GM18517 (cell line): ENCODE measurements around the gene MPV17.
"Not testable (repeated sequence)": the region's sequence is repeated elsewhere in the genome, so short reads cannot be mapped to it uniquely, and the experiment has no call there.

ENCODE experiments used
- ATAC-seq: cut with Tn5 transposase; IDR thresholded peaks from one replicate; pipeline ENCODE4 v1.9.1; 2021; ENCODE audit warnings: mild to moderate bottlenecking, moderate library complexity; ENCODE audit not compliant: unreplicated experiment

The MPV17 gene

DNA sequence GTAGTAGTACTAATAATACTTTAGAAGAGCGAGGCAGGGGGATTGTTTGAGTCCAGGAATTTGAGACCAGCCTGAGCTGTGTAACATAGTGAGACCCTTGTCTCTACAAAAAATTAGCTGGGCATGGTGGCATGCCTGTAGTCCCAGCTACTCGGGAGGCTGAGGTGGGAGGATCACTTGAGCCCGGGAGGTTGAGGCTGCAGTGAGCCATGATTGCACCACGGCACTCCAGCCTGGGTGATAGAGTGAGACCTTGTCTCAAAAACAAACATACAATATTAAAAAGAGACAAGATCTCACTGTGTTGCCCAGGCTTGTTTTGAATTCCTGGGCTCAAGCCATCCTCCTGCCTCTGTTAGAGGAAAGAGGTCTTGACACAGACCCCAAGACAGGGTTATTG, 22.3 kb downstream of the MPV17 start:
- ATAC-seq = not testable (repeated sequence)

DNA sequence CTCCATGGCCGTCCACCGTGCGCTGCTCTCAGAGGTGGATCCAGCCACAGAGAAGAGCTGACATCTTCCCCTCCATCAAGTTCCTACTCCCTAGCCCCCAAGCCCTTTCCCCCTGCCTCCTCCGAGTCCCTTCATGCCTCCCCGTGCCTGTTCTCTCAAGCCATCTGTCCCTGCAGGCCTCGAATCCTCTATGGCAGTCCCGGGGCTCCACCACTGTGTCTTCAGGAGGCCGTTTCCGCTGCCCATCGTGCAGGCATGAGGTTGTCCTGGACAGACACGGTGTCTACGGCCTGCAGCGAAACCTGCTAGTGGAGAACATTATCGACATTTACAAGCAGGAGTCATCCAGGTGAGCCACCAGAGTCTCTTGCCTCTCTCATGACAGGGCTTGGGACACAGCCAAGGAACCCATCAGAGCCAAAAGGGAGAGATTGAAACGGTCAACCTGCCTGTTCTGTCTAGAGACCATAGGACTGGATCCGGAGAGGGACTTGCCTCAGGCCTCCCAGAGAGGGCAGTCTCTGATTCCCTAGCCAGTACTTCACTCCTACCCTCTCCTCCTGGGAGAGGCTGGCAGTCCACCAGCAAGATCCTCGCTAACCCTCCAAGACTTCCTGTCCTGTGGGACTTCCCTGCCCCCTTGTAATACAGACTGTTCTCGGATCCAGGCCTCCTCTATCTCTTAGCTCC, 24.4 kb downstream of the MPV17 start:
- ATAC-seq = no peak

DNA sequence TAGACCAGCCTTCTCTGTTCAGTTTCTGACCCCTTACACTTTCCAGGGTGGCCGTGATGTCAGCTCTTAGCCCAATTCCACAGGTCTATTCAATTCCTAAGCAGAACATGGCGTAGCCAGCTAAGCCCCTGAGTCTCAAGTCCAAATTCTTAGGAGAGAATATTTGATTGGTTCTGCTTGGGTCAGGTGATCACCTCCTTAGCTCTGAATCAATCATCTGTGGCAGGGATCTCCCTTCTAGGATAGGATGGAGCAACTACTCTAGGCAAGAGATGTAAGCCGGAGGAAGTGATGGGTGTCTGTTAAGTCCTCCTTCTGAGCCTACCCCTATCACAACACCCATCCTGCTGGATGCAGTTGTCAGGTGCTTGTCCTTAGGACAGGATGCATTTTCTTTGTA, 25.7 kb downstream of the MPV17 start:
- ATAC-seq = no peak

DNA sequence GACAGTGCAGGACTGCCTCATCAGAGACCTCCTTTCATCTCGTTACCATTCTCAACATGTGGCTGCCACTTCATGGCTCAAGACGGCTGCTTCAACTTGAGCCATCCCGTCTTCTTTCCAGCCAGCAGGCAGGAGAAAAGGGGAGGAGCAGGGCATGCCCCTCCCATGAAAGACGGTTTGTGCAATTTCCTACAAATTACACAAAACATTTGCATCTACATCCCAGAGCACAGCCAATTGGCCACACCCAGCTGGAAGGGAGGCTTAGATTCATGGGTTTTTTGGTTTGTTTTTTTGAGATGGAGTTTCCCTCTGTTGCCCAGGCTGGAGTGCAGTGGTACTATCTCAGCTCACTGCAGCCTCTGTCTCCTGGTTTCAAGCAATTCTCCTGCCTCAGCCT, 26.4 kb downstream of the MPV17 start:
- ATAC-seq = no peak

DNA sequence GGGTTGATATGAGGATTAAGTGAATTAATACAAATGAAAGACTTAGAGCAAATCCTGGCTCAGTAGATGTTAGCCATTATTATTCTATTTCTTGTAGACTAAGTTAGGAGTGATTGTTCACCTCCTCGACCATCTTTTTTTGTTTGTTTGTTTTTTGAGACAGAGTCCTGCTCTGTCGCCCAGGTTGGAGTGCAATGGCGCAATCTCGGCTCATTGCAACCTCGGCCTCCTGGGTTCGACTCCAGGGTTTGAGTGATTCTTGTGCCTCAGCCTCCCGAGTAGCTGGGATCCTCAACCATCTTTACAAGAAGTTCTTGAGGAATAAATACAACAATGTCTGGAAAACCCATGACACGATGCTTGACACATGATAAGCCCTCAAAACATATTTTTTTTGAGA, 28.0 kb downstream of the MPV17 start:
- ATAC-seq = no peak

DNA sequence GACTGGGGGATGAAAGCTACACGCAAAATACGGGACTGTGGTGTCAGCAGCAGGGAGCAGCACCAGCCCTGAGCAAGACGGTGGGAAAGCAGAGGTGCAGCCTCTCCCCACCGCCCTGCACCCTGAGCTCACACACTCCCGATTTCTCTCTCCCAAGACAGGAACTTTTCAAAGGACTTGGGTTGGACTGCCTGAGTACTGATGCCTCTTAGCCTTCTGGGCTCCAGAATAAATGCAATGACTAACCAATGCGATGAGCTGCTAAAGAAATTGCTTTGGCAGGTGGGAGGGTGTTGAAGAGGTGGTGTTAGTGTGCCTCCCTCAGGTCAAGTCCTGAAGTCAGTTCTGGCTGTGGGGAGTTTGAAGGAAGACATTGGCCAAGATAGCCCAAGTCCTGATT, 31.0 kb downstream of the MPV17 start:
- no peak for ATAC-seq

DNA sequence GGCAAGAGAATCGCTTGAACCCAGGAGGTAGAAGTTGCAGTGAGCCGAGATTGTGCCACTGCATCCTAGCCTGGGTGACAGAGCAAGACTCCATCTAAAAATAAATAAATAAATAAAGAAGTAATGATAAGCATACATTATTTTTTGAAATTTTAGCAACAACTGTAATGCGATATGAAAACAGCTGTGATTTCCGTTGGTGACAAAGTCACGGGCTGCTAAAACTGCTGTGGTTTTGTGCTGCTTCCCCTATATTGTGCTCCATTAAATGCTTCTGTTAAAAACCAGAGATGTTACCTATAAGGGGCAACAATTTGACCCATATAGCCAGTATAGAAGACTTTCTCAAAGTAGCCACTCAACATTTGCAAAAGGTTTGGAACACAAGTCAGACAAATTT, 32.3 kb downstream of the MPV17 start:
- ATAC-seq = no peak

DNA sequence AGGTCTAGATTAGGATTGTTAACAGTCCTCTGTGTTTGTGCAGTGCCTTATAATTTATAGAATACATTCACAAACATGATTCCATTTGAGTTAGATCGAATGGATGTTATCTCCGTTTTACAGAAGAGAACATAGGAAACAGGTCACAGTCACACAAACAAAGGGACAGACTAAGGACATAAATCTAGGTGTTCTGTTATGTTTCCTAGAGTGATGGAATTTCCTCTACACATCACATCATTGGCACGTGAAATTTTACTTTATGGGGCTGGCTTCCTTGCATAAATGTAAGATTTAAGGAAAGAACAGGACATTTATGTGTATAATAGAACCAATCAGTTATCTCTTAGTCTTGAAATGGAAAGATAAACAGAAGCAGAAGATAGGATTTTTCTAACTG, 34.3 kb downstream of the MPV17 start:
- ATAC-seq = no peak

DNA sequence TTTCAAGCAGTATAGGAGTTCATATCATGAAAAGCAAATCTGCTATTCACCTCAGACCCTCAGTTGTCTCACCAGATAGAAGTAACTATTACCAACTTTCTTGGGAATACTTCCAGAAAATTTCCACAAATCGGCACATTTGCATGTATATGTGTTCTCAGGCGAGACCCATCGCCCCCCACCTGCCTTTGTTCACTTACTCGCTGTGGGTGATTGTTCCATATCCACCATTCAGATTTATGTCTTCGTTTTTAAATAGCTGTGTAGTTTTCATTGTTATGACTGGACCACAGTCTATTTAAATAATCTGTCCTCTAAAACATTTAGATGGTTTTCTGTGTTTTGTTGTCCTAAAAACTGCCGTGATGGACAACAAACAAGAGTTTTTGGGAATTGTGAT, 37.4 kb downstream of the MPV17 start:
- no peak for ATAC-seq

DNA sequence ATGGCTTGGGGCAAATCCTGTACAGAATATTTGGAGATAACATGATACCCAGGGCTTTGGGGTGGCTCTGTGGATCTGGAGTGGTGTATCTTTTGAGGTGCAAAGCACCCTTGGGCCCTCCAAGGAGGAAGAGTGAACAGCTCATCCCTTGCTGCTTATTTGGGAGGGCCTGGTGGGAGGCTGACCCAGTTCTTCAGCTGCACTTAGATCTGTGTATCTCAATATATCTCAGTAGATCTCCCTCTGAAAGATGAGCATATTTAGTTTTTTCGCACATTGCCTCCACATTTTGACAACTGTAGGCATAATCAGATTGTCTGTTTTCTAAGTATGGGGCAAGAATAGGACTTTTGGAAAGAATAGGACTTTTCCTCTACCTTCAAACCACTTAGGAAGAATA, 37.9 kb downstream of the MPV17 start:
- no peak for ATAC-seq

DNA sequence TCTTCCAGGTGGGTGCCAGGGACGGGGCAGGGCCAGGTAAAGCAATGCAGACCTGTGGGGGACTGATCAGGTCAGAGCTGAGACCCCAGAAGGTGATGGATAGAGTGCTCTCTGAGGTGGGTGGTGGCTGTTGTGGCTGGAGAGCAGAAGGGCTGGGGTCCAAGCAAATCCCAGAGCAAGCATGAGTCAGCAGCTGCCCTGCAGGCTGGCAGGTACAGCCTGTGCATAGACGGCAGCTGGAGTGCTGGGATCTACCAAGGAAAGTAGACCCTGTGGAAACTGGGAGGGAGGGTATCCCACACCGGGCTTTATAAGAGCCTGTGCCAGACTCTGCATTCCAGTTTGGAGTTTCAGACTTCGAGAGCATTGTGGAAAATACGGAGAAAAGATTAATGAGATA, 40.0 kb downstream of the MPV17 start:
- ATAC-seq = no peak

DNA sequence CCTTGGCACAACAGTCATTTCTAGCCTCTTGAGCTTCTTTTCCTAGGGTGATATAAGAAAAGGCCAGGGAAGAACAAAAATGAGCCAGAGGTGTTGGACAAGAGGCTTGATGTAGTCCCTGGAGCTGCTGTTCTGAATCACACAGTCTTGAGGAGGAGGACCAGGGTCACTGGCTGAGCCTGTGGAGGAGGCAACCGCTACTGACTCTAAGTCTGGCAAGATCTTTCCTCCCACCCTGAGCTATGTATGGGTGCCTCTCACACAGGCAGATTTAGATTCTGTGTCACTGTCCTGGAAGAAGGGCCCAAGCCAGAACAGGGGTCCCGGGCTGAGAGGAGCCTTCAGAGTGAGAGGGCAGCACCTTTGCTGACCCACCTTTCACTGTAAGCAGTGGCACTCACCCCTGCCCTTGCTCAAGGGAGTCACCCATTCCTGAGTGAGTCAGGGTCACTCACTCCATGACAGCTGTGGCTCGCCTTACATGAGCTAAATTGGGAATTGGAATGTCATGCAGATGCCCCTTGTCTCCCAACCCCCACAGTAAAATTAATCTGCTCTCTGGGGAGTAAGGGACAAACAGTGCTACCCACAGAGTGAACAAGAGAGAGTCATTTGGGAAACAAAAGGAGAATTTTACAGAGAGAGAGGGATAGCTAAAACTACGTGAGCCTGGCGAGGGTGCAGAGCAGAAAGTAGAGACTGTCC, 40.9 kb downstream of the MPV17 start, which contains the start of gene TRIM54:
Gene TRIM54, plus strand, starts transcription at position 575 of the 705 bp plus-strand sequence. CDS start 303 bp downstream, outside the sequence.
- ATAC-seq = no peak

DNA sequence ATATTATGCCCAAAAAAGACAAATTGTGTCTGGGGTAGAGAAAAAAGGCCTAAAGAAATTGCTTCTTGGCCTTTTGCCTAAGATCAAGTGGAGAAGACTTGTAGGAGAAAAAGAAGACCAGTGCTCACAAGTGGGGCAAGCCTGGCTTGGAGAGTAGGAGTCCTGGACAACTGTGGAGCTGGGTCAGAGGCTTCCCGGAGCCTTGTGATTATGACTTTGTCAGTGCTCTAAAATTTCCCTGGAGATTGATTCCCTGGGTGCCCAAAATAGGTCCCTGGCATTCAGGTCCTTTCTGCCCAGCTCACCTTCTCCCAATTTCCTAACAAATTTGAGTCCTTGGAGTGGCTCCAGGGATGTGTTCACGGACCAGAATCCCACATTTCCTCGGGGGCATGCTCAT, 41.5 kb downstream of the MPV17 start:
- ATAC-seq = no peak

DNA sequence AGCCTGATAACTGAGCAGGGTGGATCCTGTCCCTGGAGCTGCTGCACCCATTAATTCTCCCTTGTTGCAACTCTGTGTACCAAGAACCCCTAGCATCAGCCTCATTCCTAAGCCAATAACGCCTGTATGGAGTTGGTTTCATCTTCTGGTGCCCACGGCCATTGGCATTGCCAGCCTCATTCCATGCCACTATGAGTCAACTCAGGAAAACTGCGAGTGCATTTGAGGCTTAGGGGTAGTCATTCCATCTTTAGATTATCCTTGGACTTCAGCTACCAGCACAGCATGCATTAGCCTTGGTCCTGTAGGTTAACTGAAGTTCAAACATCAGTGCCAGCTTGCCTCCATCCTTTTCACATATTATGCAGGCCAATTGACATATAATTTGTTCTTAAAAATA, 42.1 kb downstream of the MPV17 start:
- ATAC-seq = no peak

DNA sequence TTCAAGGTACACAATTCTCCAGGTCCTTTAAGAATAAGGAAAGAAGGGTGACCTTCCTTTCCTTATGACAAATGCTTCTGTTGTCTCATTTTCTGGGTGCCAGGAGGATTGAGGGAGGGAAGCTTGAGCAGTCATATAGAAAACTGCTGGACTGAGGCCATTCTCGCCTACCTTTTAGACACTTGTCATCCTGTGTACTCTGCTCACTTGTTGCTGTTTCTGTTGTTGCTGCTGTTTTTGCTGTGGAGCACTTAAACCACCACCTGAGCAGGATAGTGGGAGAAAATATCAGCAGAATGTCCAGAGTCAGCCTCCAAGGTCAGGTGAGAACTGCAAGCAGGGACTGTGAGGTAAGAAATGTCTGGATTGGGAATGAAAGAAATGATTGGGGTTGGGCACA, 44.9 kb downstream of the MPV17 start:
- no peak for ATAC-seq

DNA sequence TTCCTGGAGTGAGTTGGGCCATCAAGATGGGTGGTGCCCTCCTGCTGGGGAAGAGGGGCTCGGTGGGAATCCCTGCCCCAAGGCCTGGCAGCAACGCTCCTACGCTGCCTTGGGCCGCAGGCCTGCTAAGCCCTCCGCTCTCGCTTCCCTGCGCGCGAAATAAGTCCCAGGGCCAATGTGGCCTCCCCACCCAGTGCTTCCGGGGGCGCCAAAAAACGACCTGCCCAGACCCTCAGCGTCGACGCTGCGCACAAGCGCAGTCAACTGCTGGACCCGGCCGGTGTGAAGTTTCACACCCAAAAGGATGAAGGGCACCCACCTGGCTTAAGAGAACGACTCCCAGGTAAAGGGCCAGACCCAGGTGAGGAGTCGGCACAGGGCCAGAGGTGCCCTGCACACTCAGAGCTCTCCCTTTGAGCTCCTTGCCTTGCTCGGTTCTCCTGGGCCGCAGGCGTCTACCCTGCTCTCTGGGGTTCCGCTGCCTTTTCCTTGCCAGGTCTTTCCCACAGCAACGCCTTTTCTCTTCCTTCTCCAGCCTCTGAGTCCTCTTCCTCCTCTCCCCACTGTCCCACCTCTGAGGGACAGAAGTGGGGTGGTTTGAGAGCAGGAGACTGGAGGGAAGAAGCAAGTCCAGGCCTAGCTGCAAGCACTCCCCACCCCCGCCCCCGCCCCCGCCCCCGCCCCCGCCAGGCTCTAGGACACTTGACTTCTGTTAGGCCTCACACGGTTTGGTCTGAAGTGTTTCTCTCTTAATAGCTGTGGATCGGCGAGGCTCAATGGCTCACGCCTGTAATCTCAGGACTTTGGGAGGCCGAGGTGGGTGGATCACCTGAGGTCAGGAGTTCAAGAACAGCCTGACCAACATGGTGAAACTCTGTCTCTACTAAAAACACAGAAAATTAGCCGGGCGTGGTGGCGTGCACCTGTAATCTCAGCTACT, 47.4 kb downstream of the MPV17 start, which contains the start of gene DNAJC5G:
Gene DNAJC5G, plus strand, starts transcription at position 223 of the 940 bp plus-strand sequence. CDS start 1,296 bp downstream, outside the sequence.
- no peak for ATAC-seq

DNA sequence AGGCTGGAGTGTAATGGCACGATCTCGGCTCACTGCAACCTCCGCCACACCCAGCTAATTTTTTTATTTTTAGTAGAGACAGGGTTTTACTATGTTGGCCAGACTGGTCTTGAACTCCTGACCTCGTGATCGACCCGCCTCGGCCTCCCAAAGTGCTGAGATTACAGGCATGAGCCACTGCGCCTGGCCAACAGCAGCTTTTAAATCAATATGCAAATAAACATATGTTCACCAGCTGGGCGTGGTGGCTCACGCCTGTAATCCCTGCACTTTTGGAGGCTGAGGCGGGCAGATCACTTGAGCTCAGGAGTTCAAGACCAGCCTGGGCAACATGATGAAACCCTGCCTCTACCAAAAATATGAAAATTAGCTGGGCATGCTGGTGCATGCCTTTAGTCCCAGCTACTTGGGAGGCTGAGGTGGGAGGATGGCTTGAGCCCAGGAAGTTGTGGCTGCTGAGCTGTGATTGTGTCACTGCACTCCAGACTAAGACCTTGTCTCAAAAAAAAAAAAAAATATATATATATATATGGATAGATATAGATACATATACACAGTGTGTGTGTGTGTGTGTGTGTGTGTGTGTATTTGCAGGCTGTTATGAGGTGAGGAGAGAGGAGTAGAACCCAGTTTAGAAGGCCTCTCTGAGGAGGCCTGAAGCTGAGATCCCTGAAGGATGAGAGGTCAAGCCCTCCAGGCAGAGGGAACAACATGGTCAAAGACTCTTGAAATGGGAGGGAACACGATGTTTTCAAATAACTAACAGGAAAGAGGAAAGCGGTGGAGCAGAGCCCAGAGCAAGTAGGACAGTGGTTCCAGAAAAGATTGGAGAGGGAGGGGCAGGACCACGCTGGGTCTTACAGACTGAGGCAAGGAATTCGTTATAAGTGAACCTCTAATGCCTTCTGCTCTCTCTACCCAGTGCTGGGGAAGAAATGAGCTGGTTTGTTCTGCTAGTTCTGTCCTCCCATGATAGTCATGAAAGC, 50.1 kb downstream of the MPV17 start:
- ATAC-seq = not testable (repeated sequence)

DNA sequence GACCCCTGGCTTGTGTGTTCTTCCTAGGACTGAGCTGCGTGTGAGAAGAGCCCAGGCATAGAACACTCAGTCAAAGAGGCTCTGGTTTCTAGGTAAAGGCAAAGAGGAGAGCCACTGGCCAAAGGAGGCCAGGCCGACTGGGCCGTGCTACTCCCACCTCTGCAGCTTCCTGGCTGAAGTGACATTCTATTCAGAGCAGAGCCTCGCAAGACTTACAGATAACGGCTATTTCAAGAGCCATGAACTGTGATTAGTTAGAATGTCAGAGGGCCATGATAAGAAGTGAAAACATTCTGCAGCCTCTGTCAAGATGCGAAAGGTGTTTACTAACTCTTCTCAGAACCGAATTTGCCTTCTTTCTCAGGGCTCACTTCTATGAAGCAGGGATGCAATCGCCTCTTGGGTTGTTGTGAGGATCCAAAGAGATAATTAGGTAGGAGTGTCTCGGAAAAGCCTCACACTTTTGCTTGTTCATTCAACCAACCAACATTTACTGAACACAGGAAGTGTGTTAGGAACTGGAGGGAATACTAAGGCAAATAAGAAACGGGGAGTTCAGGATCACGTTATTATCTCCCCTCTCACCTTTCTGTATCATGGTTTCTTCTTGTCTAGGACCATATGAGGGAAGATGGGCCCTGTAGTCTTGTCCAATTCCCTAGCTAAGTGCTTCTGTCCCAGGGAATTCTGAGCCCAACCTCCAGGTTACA, 51.1 kb downstream of the MPV17 start:
- ATAC-seq = no peak

DNA sequence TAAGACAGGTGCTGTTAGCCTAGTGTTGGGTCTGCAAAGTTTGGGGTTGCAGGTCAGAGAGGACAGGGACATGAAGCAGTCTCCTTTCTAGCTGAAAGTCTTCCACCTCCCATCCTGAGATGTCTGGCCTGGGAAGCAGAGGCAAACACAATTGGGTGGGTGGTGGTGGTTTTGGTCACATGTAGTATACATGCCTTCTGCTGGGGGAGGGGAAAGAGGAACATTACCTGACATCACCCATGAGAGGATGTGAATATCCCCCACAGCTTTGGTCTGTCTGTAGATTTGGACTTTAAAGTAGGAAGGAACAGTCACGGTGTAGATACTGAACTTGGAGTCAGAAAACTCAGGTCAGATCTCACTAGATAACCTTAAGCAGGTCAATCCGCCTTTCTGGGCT, 52.2 kb downstream of the MPV17 start:
- no peak for ATAC-seq

DNA sequence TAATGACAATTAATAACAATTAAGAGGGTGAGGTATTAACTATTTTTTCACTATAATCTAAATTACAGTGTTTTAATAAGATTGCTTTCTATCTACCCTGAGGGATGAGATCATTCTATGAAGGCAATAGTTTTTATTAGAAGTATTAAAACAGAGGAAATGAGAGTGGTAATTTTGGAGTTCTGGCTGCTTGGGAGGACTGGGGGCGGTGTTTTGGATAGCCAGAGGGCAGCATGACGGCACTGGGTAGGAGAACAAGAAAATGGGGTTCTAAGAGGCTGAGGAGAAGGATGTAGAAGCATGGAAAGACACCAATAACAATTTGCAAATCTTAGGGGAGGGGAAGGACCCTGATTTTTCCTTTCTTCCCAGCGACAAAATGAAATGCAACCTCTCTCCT, 52.8 kb downstream of the MPV17 start:
- ATAC-seq = no peak
